Testis (tissue), 3 donors: ENCODE results near the gene SMTNL2. TPM values are rescaled to one million over a fixed set of nuclear protein-coding genes. Genes with fewer than 3 reads are reported as not detected.
A peak's percentile ranks its signal among the peaks of the same experiment; 100 is the strongest.

Experiments used
- DNase-seq: peaks from one replicate; pipeline ENCODE4 v3.0.0-alpha.2; 2019
- H3K27ac ChIP-seq, 2 donors: fragments of 200-600 bp; sonication (generic); one replicate each; pipeline ENCODE4 v1.5.1; 2019
- H3K27me3 ChIP-seq: fragments of 200-600 bp; sonication (generic); one replicate; pipeline ENCODE4 v1.5.1; 2019
- H3K36me3 ChIP-seq: fragments of 200-600 bp; sonication (generic); one replicate; pipeline ENCODE4 v1.5.1; 2017; ENCODE audit warnings: low read depth; ENCODE audit errors: missing control alignments
- H3K4me1 ChIP-seq: fragments of 200-600 bp; sonication (generic); one replicate; pipeline ENCODE4 v1.5.1; 2019
- H3K4me3 ChIP-seq, 2 donors: fragments of 200-600 bp; sonication (generic); one replicate each; pipeline ENCODE4 v1.5.1; 2017 to 2019
- H3K9me3 ChIP-seq: fragments of 200-600 bp; sonication (generic); one replicate; pipeline ENCODE4 v1.5.1; 2017
- CTCF ChIP-seq, 3 experiments: fragments of 450-650 bp in 2 of 3; fragments of 200-600 bp in 1 of 3; sonication (generic) in 1 of 3; IDR thresholded peaks; one replicate each; pipeline ENCODE4 v1.5.1; 2016 to 2019; ENCODE audit warnings: antibody characterized with exemption in 3 of 3, mild to moderate bottlenecking in 2 of 3, moderate library complexity in 1 of 3
- POLR2A ChIP-seq: fragments of 450-650 bp; IDR thresholded peaks from one replicate; pipeline ENCODE4 v1.6.1; 2017; ENCODE audit warnings: antibody characterized with exemption, mild to moderate bottlenecking, moderate library complexity
- WGBS, 2 donors: methylation state at CpG; one replicate each; pipeline ENCODE4 v1.1.5; 2018; 5-methylcytosine and 5-hydroxymethylcytosine counted together
- intact Hi-C: fragments of 100-400 bp; cut with DNase I; formaldehyde crosslinking; loops from one replicate; pipeline ENCODE4 v1.15.1; 2023; ENCODE audit warnings: low total_unique reads
- polyA plus RNA-seq: library from polyadenylated mRNA; stranded (reverse); fragments of 350-450 nt; fragmentation: Illumina TruSeq; extraction: RNeasy Lipid Tissue Mini Kit (QIAGEN cat#74804); gene quantifications from one replicate; pipeline ENCODE4 v1.2.3, GENCODE V29; 2014; ENCODE audit warnings: low read depth, low replicate concordance; ENCODE audit not compliant: insufficient read depth
- total RNA-seq, 2 donors: library from RNA; depleted of rRNA; stranded (reverse); fragments of >200 nt; gene quantifications; one replicate each; pipeline ENCODE4 v1.2.3, GENCODE V29; 2016

The SMTNL2 gene
- total and polyA plus RNA-seq, 3 donors from 2014 or later: 2.6 to 6.9 (median 4.3) TPM

DNA sequence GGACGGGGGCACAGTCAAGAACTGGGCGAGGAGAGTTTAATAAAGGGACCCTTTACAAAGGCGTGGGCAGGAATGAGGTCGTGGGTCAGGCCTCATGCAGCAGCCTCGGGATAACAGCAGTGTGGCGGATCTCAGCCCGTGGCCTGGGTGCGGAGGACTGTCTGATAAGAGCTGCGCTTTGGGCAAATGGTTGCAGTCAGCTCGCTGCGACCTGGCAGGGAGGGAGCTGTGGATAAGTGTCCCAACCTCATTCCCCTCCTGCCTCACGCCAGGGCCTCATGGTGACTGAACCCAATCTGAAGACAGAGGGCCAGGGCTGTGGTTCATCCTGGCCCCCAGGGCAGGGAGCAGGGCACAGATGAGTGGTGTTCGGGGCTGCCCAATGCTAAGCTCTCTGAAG is 13.6 kb downstream of the SMTNL2 start:
- H3K36me3 ChIP-seq: no peaks in the 10 kb centered on the region
- H3K4me1 ChIP-seq: peaks cover 9% of the 10 kb centered on the region
- DNase-seq: peak; percentile 44
- TF ChIP-seq POLR2A: no peak
- TF ChIP-seq CTCF (IDR thresholded peaks at IDR 0.05): no peak
- H3K27me3 ChIP-seq: no peaks in the 10 kb centered on the region
- H3K9me3 ChIP-seq: no peaks in the 10 kb centered on the region
- H3K4me3 ChIP-seq: no peak overlapping the region
- WGBS, 2 donors: 80 to 87% methylated on average over 9 to 13 of the region's 13 CpGs
- H3K27ac ChIP-seq: no peak overlapping the region
- intact Hi-C loops: no loop called here

GRCh38 chr17:4598776-4599504 is 14.6 kb downstream of the SMTNL2 start:
- Histone ChIP-seq H3K36me3 (no peaks in the 10 kb centered on the region), H3K9me3 (no peaks in the 10 kb centered on the region), H3K27ac (peak overlapping the region in 1 of 2 donors; percentile 61), H3K4me1 (peaks cover 9% of the 10 kb centered on the region), H3K27me3 (no peaks in the 10 kb centered on the region), H3K4me3 (no peak overlapping the region)
- 72 to 78% methylated on average over 18 to 20 of the region's 20 CpGs for whole genome bisulfite sequencing, 2 donors
- DNase-seq: peak; percentile 69
- intact Hi-C loops: no loop called here
- no peak for TF ChIP-seq CTCF (IDR thresholded peaks at IDR 0.05)
- no peak for TF ChIP-seq POLR2A

DNA sequence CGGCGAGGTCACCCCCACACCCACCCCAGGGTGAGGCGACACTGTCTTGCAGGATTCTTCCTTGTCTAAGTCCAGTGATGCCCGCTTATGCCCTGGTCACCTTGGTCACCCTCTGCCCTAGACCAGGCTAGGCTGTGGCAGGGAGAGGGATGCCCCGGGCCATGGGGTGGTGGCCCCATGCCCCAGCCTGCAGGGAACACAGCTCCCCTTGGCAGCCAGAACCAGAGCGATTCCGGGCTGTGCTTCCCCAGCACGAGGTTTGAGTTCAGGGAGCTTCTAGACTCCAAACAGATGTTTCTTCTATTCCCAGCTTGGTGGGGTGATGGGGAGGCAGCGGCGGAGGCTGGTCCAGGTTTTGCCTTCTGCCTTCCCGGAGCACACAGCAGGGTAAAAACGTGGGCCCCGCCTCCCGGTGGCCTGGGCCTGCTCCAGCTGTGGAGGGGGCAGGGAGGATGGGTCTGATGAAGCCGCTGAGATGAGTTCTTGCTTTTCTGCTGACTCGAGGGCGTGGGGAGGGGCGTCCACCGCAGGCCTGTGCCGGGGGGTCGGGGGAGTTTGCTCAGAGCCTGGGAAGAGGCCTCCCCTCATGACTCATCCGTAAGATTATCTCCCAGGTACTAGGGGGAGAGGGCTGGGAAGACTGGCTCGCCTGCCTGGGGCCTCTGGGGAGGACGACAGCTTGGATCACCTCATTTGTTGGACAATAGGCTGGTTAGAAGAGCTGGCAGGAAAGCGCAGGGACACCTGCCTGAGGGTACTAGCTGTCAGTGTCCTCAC is 15.4 kb downstream of the SMTNL2 start:
- WGBS, 2 donors: 49 to 58% methylated on average over 6 to 22 of the region's 25 CpGs
- Histone ChIP-seq H3K27ac (peak overlapping the region in 1 of 2 donors; percentile 37), H3K4me1 (peaks cover 15% of the 10 kb centered on the region), H3K36me3 (no peaks in the 10 kb centered on the region), H3K9me3 (no peaks in the 10 kb centered on the region), H3K4me3 (no peak overlapping the region), H3K27me3 (no peaks in the 10 kb centered on the region)
- intact Hi-C loops: no loop called here
- TF ChIP-seq CTCF (IDR thresholded peaks at IDR 0.05) (no peak), POLR2A (no peak)
- peak; percentile 50 for DNase-seq

DNA sequence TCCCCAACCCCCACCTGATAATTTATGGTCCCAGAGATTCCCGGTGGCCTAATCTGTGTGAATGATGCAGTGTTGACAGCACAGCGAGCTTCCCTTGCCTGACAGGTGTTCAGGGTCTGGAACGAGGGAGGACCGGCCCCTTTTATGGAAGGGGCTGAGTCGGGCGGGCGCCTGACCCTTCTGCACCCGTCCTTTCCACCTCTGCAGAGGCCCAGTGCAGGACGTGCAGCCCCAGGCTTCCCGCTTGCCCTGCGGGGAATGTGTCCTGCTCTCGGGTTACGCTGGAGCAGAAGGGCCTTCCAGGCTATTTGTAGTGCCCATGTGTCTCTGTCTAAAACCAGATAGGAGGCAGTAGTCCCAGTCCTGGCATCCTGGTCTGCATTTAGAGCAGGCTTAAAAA is 16.2 kb downstream of the SMTNL2 start:
- TF ChIP-seq POLR2A: no peak
- TF ChIP-seq CTCF (IDR thresholded peaks at IDR 0.05): no peak
- H3K27me3 ChIP-seq: no peaks in the 10 kb centered on the region
- peaks cover 24% of the 10 kb centered on the region for H3K4me1 ChIP-seq
- intact Hi-C loops: no loop called here
- H3K9me3 ChIP-seq: no peaks in the 10 kb centered on the region
- no peak overlapping the region for H3K27ac ChIP-seq
- no peak for DNase-seq
- WGBS, 2 donors: 81 to 87% methylated on average over 12 to 13 of the region's 13 CpGs
- no peak overlapping the region for H3K4me3 ChIP-seq
- no peaks in the 10 kb centered on the region for H3K36me3 ChIP-seq
